Astrocyte (in vitro differentiated cells and primary cell): ENCODE results near the gene PINK1. TPM values are rescaled to one million over a fixed set of nuclear protein-coding genes. Genes with fewer than 3 reads are reported as not detected.

Experiments
- DNase-seq: peaks from one replicate; pipeline ENCODE4 v3.0.0-alpha.2; 2010; ENCODE audit warnings: low read depth
- FAIRE-seq: peaks from 2 replicates; lab custom pipeline; 2011; peaks lifted over from hg19 to GRCh38; lab: Jason Lieb, UNC
- H2AFZ ChIP-seq: 2 replicates; pipeline ENCODE4 v1.6.0; 2012; ENCODE audit warnings: low read depth, low read length, inconsistent platforms
- H3K27ac ChIP-seq: 2 replicates; pipeline ENCODE4 v1.5.1; 2011; ENCODE audit warnings: low read depth, low read length, inconsistent platforms
- H3K27me3 ChIP-seq: 2 replicates; pipeline ENCODE4 v1.6.0; 2011; ENCODE audit warnings: low read length, inconsistent platforms; ENCODE audit not compliant: insufficient read depth
- H3K36me3 ChIP-seq: 2 replicates; pipeline ENCODE4 v1.5.1; 2011; ENCODE audit warnings: low read length, inconsistent platforms; ENCODE audit not compliant: insufficient read depth
- H3K4me1 ChIP-seq: 2 replicates; pipeline ENCODE4 v1.5.1; 2011; ENCODE audit warnings: low read length, inconsistent platforms; ENCODE audit not compliant: insufficient read depth
- H3K4me2 ChIP-seq: 2 replicates; pipeline ENCODE4 v1.6.0; 2012; ENCODE audit warnings: low read length, inconsistent platforms
- H3K4me3 ChIP-seq: 2 replicates; pipeline ENCODE4 v1.5.1; 2011; ENCODE audit warnings: low read depth, mild to moderate bottlenecking, low read length, inconsistent platforms; ENCODE audit not compliant: insufficient read depth
- H3K79me2 ChIP-seq: 2 replicates; pipeline ENCODE4 v1.6.0; 2012; ENCODE audit warnings: mild to moderate bottlenecking, low read length, inconsistent platforms; ENCODE audit not compliant: insufficient read depth
- H3K9ac ChIP-seq: 2 replicates; pipeline ENCODE4 v1.6.0; 2012; ENCODE audit warnings: mild to moderate bottlenecking, low read length, inconsistent platforms
- H3K9me3 ChIP-seq: 2 replicates; pipeline ENCODE4 v1.5.1; 2012; ENCODE audit warnings: low read depth, mild to moderate bottlenecking, low read length, inconsistent platforms; ENCODE audit not compliant: insufficient read depth
- H4K20me1 ChIP-seq: 2 replicates; pipeline ENCODE4 v1.6.0; 2012; ENCODE audit warnings: low read length, inconsistent platforms; ENCODE audit not compliant: insufficient read depth
- H3K27ac Mint-ChIP-seq: one replicate; pipeline ENCODE4 v1.8.0; 2021; ENCODE audit warnings: mild to moderate bottlenecking, mixed read lengths; ENCODE audit not compliant: unreplicated experiment
- H3K27me3 Mint-ChIP-seq: one replicate; pipeline ENCODE4 v1.8.0; 2021; ENCODE audit warnings: low read depth, mixed read lengths; ENCODE audit not compliant: unreplicated experiment
- H3K36me3 Mint-ChIP-seq: one replicate; pipeline ENCODE4 v1.8.0; 2021; ENCODE audit warnings: low read depth, mixed read lengths; ENCODE audit not compliant: unreplicated experiment
- H3K4me1 Mint-ChIP-seq: one replicate; pipeline ENCODE4 v1.8.0; 2021; ENCODE audit warnings: low read depth, mixed read lengths; ENCODE audit not compliant: unreplicated experiment
- H3K4me3 Mint-ChIP-seq: one replicate; pipeline ENCODE4 v1.8.0; 2021; ENCODE audit warnings: mild to moderate bottlenecking, moderate library complexity, mixed read lengths; ENCODE audit not compliant: unreplicated experiment
- H3K9me3 Mint-ChIP-seq: one replicate; pipeline ENCODE4 v1.8.0; 2021; ENCODE audit warnings: mild to moderate bottlenecking, mixed read lengths; ENCODE audit not compliant: unreplicated experiment
- EZH2 ChIP-seq: IDR thresholded peaks from 2 replicates; pipeline ENCODE4 v1.6.1; 2012; ENCODE audit warnings: mild to moderate bottlenecking, low read length, inconsistent platforms; ENCODE audit not compliant: insufficient read depth
- total RNA-seq: library from RNA; stranded (reverse); gene quantifications from 2 replicates; pipeline ENCODE4 v1.2.1, GENCODE V29; 2021
- TF ChIP-seq, protein P1 (sequence below): IDR thresholded peaks from 2 replicates; pipeline ENCODE4 v1.5.1; 2011; ENCODE audit warnings: low read depth, mild to moderate bottlenecking, inconsistent platforms, low read length, moderate library complexity; ENCODE audit not compliant: insufficient read depth

Gene PINK1
- total RNA-seq, 1 donor from 2014 or later = 25.6 TPM

DNA sequence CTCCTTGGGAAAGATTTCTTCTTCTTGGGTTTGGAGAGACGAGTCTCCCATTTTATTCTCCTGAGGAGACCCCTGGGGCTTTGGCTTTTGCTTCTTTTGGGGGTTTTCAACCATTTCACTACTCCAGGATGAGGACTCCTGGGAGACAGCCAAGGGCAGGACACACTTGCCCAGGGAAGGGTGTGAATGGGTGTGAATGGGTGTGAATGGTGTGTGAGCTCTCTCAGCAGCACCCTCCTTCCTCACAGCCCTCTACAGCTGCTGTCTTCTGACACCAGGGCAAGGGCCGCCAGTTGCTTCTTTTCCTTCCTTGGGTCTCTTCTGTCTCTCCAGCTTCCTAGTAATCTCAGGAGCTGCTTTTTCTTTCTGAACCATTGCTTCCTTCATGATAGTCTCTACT lies 60.4 kb downstream of the PINK1 start:
- no peaks in the 10 kb centered on the region for H3K36me3 ChIP-seq
- H3K27ac ChIP-seq = no peak overlapping the region
- no peak overlapping the region for H3K4me3 ChIP-seq
- DNase-seq (no peak), FAIRE-seq (no peak)
- H3K27ac Mint-ChIP-seq = no peak overlapping the region
- H4K20me1 ChIP-seq = no peaks in the 10 kb centered on the region
- H3K4me1 Mint-ChIP-seq = peaks cover 5% of the 10 kb centered on the region
- H3K27me3 ChIP-seq = no peaks in the 10 kb centered on the region
- no peaks in the 10 kb centered on the region for H3K9me3 Mint-ChIP-seq
- no peaks in the 10 kb centered on the region for H3K36me3 Mint-ChIP-seq
- H3K27me3 Mint-ChIP-seq = peaks cover 2% of the 10 kb centered on the region
- H3K4me1 ChIP-seq = peaks cover 20% of the 10 kb centered on the region
- H3K9ac ChIP-seq = no peak overlapping the region
- no peak overlapping the region for H2AFZ ChIP-seq
- no peaks in the 10 kb centered on the region for H3K79me2 ChIP-seq
- TF ChIP-seq EZH2 = no peak
- TF ChIP-seq, protein P1, sequence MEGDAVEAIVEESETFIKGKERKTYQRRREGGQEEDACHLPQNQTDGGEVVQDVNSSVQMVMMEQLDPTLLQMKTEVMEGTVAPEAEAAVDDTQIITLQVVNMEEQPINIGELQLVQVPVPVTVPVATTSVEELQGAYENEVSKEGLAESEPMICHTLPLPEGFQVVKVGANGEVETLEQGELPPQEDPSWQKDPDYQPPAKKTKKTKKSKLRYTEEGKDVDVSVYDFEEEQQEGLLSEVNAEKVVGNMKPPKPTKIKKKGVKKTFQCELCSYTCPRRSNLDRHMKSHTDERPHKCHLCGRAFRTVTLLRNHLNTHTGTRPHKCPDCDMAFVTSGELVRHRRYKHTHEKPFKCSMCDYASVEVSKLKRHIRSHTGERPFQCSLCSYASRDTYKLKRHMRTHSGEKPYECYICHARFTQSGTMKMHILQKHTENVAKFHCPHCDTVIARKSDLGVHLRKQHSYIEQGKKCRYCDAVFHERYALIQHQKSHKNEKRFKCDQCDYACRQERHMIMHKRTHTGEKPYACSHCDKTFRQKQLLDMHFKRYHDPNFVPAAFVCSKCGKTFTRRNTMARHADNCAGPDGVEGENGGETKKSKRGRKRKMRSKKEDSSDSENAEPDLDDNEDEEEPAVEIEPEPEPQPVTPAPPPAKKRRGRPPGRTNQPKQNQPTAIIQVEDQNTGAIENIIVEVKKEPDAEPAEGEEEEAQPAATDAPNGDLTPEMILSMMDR = no peak
- H3K9me3 ChIP-seq = no peaks in the 10 kb centered on the region
- no peak overlapping the region for H3K4me3 Mint-ChIP-seq
- H3K4me2 ChIP-seq = no peak overlapping the region

DNA sequence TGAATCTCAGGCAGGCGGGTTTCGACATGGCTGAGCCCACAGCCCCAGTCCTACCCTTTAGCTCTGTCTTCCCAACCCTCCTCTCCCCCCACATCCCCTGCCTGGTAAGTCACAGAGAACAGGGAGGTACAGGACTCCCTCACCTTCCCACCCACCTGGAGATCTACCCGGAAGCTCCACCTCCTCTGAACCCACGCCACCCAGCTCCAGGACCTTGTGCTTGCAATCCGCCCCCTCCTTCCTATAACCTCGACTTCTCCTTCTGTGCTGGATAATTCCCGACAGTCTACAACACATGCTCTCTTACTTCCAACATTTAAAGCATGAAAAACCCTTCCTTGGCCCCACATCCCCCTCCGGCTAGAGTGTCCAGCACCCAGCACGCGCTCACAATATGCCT lies 62.3 kb downstream of the PINK1 start:
- Mint-ChIP-seq H3K27ac (no peak overlapping the region), H3K4me3 (peak overlapping the region; percentile 82)
- no peak overlapping the region for H3K4me3 ChIP-seq

More for the DNA sequence above, 62.3 kb downstream of the PINK1 start:
- Histone ChIP-seq H3K9me3 (no peaks in the 10 kb centered on the region), H3K27me3 (no peaks in the 10 kb centered on the region), H3K4me1 (peaks cover 25% of the 10 kb centered on the region), H4K20me1 (no peaks in the 10 kb centered on the region), H3K79me2 (no peaks in the 10 kb centered on the region), H3K36me3 (no peaks in the 10 kb centered on the region), H2AFZ (no peak overlapping the region), H3K27ac (no peak overlapping the region), H3K4me2 (no peak overlapping the region), H3K9ac (no peak overlapping the region)
- TF ChIP-seq EZH2 = no peak
- TF ChIP-seq, protein P1 = no peak
- Mint-ChIP-seq H3K4me1 (peaks cover 10% of the 10 kb centered on the region), H3K36me3 (no peaks in the 10 kb centered on the region), H3K9me3 (no peaks in the 10 kb centered on the region), H3K27me3 (peaks cover 2% of the 10 kb centered on the region)
- FAIRE-seq (no peak), DNase-seq (no peak)
